Fibroblast of villous mesenchyme (primary cell): Measurements from ENCODE around the gene WDR26. TPM values are rescaled to one million over a fixed set of nuclear protein-coding genes. Genes with fewer than 3 reads are reported as not detected.

ENCODE experiments used
- DNase-seq: peaks from one replicate; pipeline ENCODE4 v3.0.0-alpha.2; 2010; ENCODE audit warnings: low read depth
- H3K4me3 ChIP-seq: 2 replicates; pipeline ENCODE4 v1.5.1; 2011; ENCODE audit warnings: low read depth, mild to moderate bottlenecking, low read length
- total RNA-seq: library from RNA; depleted of rRNA; stranded (reverse); fragments of >200 nt; gene quantifications from 2 replicates; pipeline ENCODE4 v1.2.3, GENCODE V29; 2012
- TF ChIP-seq, protein P1 (sequence below): IDR thresholded peaks from 2 replicates; pipeline ENCODE4 v1.5.1; 2012; ENCODE audit warnings: low read depth, mild to moderate bottlenecking, low read length; ENCODE audit not compliant: insufficient read depth

WDR26 gene
- total RNA-seq, 1 donor = 86.4 TPM

DNA sequence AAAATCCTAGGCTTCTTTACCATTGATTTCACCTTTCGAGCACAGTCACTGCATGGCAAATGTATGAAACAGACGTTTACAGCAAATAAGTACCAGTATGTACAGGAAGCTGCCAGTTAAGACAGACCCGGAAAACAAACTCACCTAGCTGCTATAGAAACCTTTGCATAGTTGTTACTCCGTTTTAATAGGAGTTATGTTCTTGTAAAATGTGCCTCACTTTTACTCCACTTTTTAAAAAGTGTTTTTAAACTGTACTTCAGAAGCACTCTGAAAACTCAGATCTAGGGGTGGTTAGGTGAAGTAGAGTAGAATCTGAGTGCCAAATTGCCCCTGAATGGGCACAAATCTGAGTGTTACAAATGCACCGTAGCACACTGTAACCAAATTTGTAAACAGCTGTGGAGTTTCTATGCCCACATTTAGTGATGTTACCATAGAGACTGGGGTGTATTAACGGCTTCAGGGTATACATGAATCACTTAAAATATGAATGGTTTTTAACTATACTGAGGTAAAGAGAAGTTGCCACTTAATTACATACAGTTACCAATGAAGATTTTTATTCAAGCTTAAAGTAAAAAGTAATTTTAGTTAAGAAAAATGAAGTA, 47.2 kb downstream of the WDR26 start:
- no peak overlapping the region for H3K4me3 ChIP-seq
- TF ChIP-seq, protein P1, sequence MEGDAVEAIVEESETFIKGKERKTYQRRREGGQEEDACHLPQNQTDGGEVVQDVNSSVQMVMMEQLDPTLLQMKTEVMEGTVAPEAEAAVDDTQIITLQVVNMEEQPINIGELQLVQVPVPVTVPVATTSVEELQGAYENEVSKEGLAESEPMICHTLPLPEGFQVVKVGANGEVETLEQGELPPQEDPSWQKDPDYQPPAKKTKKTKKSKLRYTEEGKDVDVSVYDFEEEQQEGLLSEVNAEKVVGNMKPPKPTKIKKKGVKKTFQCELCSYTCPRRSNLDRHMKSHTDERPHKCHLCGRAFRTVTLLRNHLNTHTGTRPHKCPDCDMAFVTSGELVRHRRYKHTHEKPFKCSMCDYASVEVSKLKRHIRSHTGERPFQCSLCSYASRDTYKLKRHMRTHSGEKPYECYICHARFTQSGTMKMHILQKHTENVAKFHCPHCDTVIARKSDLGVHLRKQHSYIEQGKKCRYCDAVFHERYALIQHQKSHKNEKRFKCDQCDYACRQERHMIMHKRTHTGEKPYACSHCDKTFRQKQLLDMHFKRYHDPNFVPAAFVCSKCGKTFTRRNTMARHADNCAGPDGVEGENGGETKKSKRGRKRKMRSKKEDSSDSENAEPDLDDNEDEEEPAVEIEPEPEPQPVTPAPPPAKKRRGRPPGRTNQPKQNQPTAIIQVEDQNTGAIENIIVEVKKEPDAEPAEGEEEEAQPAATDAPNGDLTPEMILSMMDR = no peak
- DNase-seq = no peak

DNA sequence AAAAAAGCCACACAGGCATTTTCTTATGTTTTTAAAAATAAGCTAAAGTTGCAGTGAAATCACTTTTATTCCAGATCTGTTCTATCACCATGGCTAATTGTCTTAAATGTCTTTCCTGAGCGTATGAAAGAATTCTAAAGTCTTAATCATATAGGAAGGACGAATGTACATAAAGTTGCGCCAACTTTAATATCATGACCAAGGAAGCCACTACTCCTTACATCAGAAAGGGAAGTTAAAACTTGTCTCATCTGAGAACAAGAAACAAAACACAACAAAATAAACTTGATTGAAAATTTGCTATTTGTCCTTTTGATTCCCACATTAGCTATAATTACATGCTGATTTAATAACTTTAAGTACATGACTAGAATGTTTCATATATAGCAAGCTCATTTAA, 51.4 kb downstream of the WDR26 start:
- no peak for DNase-seq
- TF ChIP-seq, protein P1 = no peak

DNA sequence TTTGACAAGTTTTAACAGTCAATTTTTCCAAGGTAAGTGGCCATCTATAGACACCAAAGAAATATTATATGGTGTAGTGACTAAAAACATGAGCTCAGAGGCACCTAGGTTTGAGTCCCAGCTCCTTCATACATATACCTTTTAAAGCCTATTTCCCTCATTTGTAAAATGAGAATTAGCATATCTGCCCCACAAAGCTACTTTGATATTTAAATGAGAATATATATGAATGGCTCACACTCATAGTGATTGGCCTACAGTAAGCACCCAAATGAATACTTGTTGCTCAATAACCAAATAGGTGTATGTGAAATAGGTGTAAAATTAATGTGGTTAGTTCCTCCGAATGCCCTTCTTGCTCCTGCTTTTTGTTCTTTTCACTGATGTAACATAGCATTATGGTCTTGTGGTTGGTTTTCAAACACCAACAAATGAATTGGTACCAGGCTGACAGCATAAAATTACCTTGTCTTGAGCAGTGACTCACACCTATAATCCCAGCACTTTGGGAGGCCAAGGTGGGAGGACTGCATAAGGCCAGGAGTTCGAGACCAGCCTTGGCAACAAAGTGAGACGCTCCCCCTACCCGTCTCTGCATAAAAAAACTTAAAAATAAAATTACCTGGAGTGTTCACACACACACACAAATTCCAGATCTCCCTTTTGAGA, 52.6 kb downstream of the WDR26 start:
- no peak for DNase-seq
- TF ChIP-seq, protein P1 = no peak
- H3K4me3 ChIP-seq = no peak overlapping the region

More for the DNA sequence above, 51.4 kb downstream of the WDR26 start:
- no peak overlapping the region for H3K4me3 ChIP-seq

DNA sequence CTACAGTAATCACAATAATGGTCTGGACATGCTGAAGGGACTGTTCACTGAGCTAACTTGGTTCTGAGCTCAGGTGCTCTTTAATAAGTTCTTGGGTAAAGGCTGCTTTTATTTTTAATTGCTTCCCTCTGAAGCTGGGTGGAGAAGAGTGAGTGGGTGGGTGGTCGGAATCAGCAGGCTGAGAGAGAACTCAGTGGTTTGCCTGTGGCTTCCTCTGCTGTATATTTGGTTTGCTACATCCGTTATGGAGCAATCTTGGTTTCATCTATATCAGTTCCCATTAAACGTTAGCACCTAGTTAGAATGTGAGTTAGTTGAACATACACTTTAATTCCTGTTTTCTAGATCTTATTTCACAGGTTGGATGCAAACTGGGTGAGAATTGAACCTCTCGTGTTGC, 54.6 kb downstream of the WDR26 start:
- no peak overlapping the region for H3K4me3 ChIP-seq
- DNase-seq = peak; percentile 16
- TF ChIP-seq, protein P1 = no peak

- peak; percentile 12 for DNase-seq
- TF ChIP-seq, protein P1 = no peak
- no peak overlapping the region for H3K4me3 ChIP-seq
These were observed 55.6 kb downstream of the WDR26 start for GRCh38 chr1:224378855-224379631.

GRCh38 chr1:224377676-224378006, 57.0 kb downstream of the WDR26 start:
- DNase-seq = peak; percentile 62
- no peak overlapping the region for H3K4me3 ChIP-seq
- TF ChIP-seq, protein P1 = no peak
